ENCODE results near the gene GMDS. TPM values are rescaled to one million over a fixed set of nuclear protein-coding genes. Genes with fewer than 3 reads are reported as not detected.

Gene GMDS
- total and polyA plus RNA-seq, 2 experiments from 2014 or later, result 30.1 to 36.5 TPM

GRCh38 chr6:1764397-1764987 is 480.9 kb downstream of the GMDS start:
- Mint-ChIP-seq H3K36me3 (ENCODE audit: low read depth) (no peaks in the 10 kb centered on the region), H3K4me1 (peaks cover 7% of the 10 kb centered on the region; the same call in 2 of the 3 replicates), H3K27ac (no peak overlapping the region), H3K9me3 (no peaks in the 10 kb centered on the region), H3K4me3 (no peak overlapping the region), H3K27me3 (ENCODE audit: insufficient read depth, low read depth, poor library complexity) (no peaks in the 10 kb centered on the region)
- Histone ChIP-seq H3K79me2 (replicated peaks; ENCODE audit: insufficient read depth) (no peaks in the 10 kb centered on the region), H3K36me3 (ENCODE audit: insufficient read depth) (no peaks in the 10 kb centered on the region), H3K4me3 (no peak overlapping the region), H3K9me2 (ENCODE audit: insufficient read depth) (no peaks in the 10 kb centered on the region; the same call in 1 of the 2 replicates), H3F3A (replicated peaks; ENCODE audit: low read depth) (no peaks in the 10 kb centered on the region), H3K27me3 (ENCODE audit: insufficient read depth) (no peaks in the 10 kb centered on the region), H2AFZ (no peak overlapping the region), H3K4me1 (ENCODE audit: insufficient read depth) (no peaks in the 10 kb centered on the region), H3K4me2 (no peak overlapping the region), H4K20me1 (replicated peaks; ENCODE audit: insufficient read depth) (no peaks in the 10 kb centered on the region), H3K27ac (ENCODE audit: low read depth) (no peak overlapping the region)
- ATAC-seq (no peak), DNase-seq (ENCODE audit: low spot score) (no peak)
- TF ChIP-seq POLR2AphosphoS5 (IDR thresholded peaks at IDR 0.05; ENCODE audit: low read depth) (no peak), ETS1 (IDR thresholded peaks at IDR 0.05) (no peak), ZNF462 (CRISPR knock-in tag; IDR thresholded peaks at IDR 0.05) (no peak), ZNF331 (CRISPR knock-in tag; IDR thresholded peaks at IDR 0.05; ENCODE audit: low read depth) (no peak), CTCF (conservative IDR thresholded peaks at IDR 0.05; ENCODE audit: low read depth in 2 of 2) (no peak), NANOG (IDR thresholded peaks at IDR 0.05; ENCODE audit: borderline replicate concordance) (no peak), STAT1 (IDR thresholded peaks at IDR 0.05; ENCODE audit: unreplicated experiment) (no peak), CREB1 (CRISPR knock-in tag; IDR thresholded peaks at IDR 0.05; ENCODE audit: low read depth) (no peak), ZNF114 (CRISPR knock-in tag; IDR thresholded peaks at IDR 0.05) (no peak), EZH2 (IDR thresholded peaks at IDR 0.05; ENCODE audit: low read depth, unreplicated experiment) (no peak), EZH2phosphoT487 (IDR thresholded peaks at IDR 0.05; ENCODE audit: unreplicated experiment) (no peak), JUNB (IDR thresholded peaks at IDR 0.05; ENCODE audit: unreplicated experiment) (no peak), REST (IDR thresholded peaks at IDR 0.05; ENCODE audit: unreplicated experiment) (no peak)
